Activated naive CD4-positive, alpha-beta T cell treated with anti-CD3 and anti-CD28 coated beads, Interleukin-2, amount 50 U/mL, for 24 hours (primary cell): Measurements from ENCODE around the gene AMZ1.
"Not testable (repeated sequence)": the region's sequence is repeated elsewhere in the genome, so short reads cannot be mapped to it uniquely, and the experiment has no call there.

ENCODE experiments used
- H3K27ac Mint-ChIP-seq: one replicate; pipeline ENCODE4 v1.8.0; 2021; ENCODE audit warnings: mild to moderate bottlenecking, mixed read lengths
- H3K27me3 Mint-ChIP-seq: one replicate; pipeline ENCODE4 v1.8.0; 2021; ENCODE audit warnings: mixed read lengths
- H3K36me3 Mint-ChIP-seq: one replicate; pipeline ENCODE4 v1.8.0; 2021; ENCODE audit warnings: mixed read lengths
- H3K4me1 Mint-ChIP-seq: one replicate; pipeline ENCODE4 v1.8.0; 2021; ENCODE audit warnings: mixed read lengths
- H3K4me3 Mint-ChIP-seq: one replicate; pipeline ENCODE4 v1.8.0; 2021; ENCODE audit warnings: mild to moderate bottlenecking, mixed read lengths
- H3K9me3 Mint-ChIP-seq: one replicate; pipeline ENCODE4 v1.8.0; 2021; ENCODE audit warnings: mixed read lengths

The AMZ1 gene

DNA sequence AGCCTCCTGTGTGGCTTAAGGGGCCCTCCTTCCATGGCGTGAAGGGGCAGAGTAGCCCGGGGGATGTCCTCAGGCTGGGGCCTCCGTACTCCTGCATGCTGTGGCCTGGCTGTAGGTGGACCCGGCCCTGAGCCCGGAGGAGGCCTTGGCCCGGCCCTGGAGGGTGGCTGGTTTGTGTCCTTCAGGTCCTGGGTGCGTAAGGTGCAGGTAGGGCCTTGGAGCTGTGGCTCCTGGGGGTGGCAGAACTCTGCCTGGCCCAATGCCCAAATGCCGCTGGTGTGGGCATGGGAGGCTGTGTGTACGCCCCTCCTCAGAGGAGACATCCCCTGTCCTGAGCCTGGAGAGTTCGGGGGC is 26.9 kb upstream of the AMZ1 start:
- Mint-ChIP-seq H3K9me3 (no peaks in the 10 kb centered on the region), H3K4me3 (no peak overlapping the region), H3K27me3 (no peaks in the 10 kb centered on the region), H3K36me3 (no peaks in the 10 kb centered on the region), H3K4me1 (no peaks in the 10 kb centered on the region), H3K27ac (no peak overlapping the region)

DNA sequence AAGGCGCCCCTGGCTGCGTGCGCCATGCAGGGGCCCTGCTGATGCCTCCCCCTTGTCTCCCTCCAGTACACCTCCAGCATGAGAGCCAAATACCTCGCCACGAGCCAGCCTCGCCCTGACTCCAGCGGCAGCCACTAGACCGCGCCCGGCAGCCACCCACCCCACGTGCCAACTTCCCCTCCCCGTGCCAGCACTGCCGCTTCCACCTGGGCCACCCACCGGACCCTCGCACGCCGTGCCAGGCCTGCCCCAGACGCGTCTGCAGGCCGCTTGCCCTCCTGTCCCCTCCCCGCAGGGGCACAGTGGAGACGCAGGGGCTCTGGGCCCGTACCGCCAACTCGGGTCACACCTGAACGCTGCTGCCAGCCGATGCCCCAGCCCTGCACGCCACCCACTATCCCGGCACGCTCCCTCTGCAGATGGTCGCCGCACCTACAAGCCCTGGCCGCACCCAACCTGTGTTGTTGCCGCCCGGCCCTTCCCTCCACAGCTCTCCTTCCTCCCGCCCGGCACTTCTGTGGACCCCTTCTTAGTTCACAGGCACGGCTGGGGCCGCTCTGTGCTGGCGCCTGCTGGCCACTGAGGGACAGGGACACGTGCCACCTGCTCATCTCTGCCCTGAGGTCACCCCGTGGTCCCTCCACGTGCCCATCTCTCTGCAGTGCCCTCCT is 26.3 kb upstream of the AMZ1 start:
- Mint-ChIP-seq H3K27ac (no peak overlapping the region), H3K4me3 (no peak overlapping the region), H3K4me1 (no peaks in the 10 kb centered on the region), H3K36me3 (no peaks in the 10 kb centered on the region), H3K27me3 (no peaks in the 10 kb centered on the region), H3K9me3 (no peaks in the 10 kb centered on the region)

DNA sequence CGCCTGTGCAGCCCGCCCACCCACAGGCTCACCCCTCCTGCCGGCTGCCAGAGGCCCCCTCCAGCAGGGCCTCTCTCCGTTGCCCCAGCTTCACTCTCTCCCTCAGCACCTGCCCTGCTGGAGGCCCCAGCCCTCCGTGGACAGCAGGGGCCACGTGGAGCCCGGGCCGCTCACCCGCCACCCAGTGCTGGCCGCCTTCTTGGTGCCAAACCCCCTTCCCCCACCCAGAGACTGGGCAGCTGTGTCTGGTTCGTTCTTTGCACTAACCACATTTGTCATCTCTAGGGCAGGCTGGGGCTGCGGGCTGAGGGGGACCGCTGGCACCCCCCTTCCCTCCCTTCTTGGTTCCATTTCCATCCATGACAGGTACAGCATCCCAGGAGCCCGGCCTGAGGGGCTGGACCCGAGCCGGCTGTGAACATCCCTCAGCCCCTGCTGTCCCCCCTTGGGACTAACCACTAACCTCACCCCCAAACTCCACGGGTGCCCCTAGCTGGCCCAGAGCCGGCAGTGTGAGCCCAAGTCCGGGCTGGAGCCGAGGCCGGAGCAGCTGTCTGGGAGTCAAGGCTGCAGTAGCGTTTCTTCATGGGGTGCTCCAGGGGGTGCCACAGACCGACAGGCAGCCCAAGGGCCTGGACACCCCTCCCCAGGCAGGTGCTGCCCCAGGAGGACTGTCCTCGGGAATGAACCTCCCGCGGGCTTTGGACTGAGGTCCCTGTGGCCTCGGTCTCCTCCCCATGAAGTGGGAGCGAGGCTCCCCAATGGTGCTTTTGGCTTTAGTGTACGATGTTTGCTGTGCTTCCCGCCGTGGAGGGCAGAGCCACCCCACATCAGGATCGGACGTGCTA is 25.5 kb upstream of the AMZ1 start:
- Mint-ChIP-seq H3K36me3 (no peaks in the 10 kb centered on the region), H3K27me3 (no peaks in the 10 kb centered on the region), H3K4me3 (no peak overlapping the region), H3K9me3 (no peaks in the 10 kb centered on the region), H3K4me1 (no peaks in the 10 kb centered on the region), H3K27ac (no peak overlapping the region)

DNA sequence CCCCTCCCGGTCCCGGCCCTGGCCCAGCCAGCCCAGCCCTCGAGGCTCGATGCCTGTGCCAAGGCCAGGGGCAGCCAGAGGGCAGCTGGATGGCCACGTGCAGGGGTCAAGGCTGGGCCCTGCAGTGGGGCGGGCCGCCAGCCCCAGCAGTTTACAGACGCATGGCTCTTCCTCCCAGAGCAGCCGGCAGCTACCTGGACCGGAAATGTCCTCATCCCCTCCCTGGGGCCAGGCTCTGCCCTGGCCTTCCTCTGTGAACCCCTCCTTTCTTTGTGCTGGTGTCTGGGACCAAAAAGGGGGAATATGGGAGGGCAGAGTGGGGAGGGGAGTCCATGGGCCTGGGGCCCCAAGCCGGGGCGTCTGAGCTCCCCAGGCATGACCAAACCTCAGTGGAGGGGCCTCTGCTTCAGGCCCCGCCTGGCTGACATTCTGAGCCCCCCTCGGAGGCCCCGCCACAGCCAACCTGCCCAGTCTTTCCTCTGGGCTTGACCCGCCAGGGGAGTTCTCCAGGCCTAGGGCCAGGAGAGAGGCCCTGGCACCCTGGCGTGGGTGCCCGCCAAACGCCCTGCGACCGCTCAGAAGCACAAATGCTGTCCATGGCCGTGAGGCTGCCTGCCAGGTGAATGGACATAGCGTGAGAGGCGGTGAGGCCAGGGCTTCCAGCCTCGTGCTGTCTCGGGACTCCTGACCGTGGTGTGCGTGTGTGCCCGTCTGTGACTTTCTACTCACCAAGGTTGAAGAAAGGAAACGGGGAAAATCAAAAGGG is 24.7 kb upstream of the AMZ1 start:
- Mint-ChIP-seq H3K36me3 (no peaks in the 10 kb centered on the region), H3K4me1 (no peaks in the 10 kb centered on the region), H3K4me3 (no peak overlapping the region), H3K9me3 (no peaks in the 10 kb centered on the region), H3K27ac (no peak overlapping the region), H3K27me3 (no peaks in the 10 kb centered on the region)

DNA sequence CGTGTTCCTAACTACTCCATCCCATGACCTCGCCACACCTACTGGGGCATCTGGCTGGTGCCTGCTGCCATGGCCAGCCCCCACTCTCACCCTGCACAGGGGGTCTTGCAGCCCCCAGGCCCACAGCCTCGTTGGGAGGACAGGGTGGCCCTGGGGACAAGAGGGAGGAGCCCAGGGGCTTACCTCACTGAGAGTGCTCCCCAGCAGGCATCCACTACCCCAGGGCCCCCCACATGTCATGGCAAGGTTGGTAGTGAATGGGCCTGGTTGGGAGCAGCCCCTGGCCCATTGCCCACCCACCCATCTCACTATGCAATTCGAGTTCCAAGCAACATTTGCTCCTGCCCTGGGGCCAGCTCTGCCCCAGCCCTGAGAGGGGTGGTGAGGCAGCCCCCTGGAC is 24.0 kb upstream of the AMZ1 start:
- Mint-ChIP-seq H3K4me1 (no peaks in the 10 kb centered on the region), H3K4me3 (no peak overlapping the region), H3K9me3 (no peaks in the 10 kb centered on the region), H3K27ac (no peak overlapping the region), H3K27me3 (no peaks in the 10 kb centered on the region), H3K36me3 (no peaks in the 10 kb centered on the region)

DNA sequence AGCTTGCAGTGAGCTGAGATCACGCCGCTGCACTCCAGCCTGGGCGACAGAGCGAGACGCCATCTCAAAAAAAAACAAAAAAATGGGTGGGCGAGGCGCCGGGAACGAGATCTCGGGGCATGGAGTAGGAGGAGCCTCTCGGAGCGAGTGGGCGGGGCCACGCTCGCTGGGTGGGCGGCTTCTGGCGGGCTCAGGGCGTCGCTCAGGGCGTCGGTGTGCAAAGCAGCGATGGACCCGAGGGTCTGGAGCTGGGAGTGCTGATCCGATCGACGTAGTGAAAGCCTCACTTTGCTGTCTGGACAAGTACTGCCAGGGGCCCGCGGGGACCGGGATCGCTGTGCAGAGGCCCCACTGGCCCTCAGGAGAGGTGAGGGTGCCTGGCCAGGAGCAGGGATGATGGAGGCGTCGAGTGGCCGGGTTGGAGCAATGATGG is 22.6 kb upstream of the AMZ1 start:
- Mint-ChIP-seq H3K27ac (no peak overlapping the region), H3K36me3 (no peaks in the 10 kb centered on the region), H3K9me3 (no peaks in the 10 kb centered on the region), H3K27me3 (peaks cover 3% of the 10 kb centered on the region), H3K4me1 (no peaks in the 10 kb centered on the region), H3K4me3 (no peak overlapping the region)

DNA sequence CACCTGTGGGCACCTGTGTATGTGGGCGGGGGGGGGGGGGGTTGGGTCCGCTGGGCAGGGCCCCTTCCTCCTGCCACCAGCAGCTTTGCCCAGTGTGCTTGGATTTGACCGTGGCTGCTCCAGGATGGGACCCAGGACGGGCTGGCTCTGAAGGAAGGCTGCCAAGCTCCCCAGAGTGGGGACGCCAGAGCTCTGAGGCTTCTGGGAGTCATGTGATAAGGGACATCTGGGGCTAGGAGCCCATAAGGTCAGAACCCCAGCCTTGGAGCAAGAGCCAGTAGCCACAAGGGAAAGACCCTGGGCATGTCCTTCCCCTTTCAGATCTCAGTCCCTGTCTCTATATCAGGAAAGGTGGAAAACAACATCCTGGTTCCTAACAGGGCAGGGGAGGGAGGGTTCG is 21.8 kb upstream of the AMZ1 start:
- no peak overlapping the region for H3K4me3 Mint-ChIP-seq
- no peaks in the 10 kb centered on the region for H3K36me3 Mint-ChIP-seq
- H3K27me3 Mint-ChIP-seq: peaks cover 3% of the 10 kb centered on the region
- peaks cover 7% of the 10 kb centered on the region for H3K4me1 Mint-ChIP-seq
- H3K9me3 Mint-ChIP-seq: no peaks in the 10 kb centered on the region
- no peak overlapping the region for H3K27ac Mint-ChIP-seq

DNA sequence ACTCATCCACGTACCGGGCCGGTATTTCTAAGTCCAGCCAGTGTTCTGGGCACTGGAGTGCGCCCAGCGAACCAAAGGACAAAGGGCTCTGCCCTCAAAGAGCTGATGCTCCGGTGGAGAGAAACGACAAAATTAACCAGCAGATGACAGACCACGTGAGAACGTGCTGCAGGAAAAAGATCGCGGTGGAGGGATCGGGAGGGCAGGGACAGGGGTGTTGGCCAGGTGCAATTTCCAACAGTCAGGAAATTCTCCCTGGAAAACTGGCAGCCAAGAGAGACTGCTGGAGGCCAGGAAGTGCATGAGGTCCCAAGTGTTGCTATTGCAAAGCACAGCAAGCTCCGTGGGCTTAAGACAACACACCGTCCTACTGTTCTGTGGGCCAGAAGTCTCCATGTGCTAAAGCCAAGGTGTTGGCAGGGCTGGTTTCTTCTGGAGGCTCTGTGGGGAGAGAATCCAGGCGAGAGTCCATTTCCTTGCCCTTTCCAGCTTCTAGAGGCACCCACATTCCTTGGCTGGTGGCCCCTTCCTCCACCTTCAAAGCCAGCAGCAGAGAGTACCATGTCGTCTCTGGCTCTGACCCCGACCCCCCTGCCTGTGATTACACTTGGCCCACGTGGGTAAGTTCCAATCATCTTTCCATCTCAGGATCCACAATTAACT is 21.3 kb upstream of the AMZ1 start:
- H3K4me3 Mint-ChIP-seq: no peak overlapping the region

DNA sequence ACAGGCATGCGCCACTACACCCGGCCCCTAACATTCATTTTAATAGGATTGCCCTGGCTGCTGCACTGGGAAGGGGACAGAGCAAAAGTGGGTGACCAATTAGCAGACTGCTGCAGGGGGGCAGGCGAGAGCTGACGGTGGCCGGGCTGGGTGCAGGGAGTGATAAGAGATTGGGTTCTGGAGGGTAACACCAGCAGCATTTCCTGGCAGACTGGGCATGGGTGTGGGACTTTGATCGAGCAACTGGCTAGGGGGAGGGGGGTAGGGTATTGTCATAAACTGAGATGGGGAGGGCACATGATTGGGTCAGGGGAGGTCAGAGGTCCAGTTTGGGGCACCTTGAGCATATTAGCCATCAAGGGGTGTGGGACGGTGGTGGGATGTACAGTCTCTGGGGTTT is 20.2 kb upstream of the AMZ1 start:
- H3K27ac Mint-ChIP-seq: no peak overlapping the region
- H3K27me3 Mint-ChIP-seq: peaks cover 3% of the 10 kb centered on the region
- no peak overlapping the region for H3K4me3 Mint-ChIP-seq
- no peaks in the 10 kb centered on the region for H3K9me3 Mint-ChIP-seq
- peaks cover 7% of the 10 kb centered on the region for H3K4me1 Mint-ChIP-seq
- no peaks in the 10 kb centered on the region for H3K36me3 Mint-ChIP-seq

More for the DNA sequence above, 21.3 kb upstream of the AMZ1 start:
- Mint-ChIP-seq H3K27ac (no peak overlapping the region), H3K36me3 (no peaks in the 10 kb centered on the region), H3K9me3 (no peaks in the 10 kb centered on the region), H3K27me3 (peaks cover 3% of the 10 kb centered on the region), H3K4me1 (peaks cover 7% of the 10 kb centered on the region)

DNA sequence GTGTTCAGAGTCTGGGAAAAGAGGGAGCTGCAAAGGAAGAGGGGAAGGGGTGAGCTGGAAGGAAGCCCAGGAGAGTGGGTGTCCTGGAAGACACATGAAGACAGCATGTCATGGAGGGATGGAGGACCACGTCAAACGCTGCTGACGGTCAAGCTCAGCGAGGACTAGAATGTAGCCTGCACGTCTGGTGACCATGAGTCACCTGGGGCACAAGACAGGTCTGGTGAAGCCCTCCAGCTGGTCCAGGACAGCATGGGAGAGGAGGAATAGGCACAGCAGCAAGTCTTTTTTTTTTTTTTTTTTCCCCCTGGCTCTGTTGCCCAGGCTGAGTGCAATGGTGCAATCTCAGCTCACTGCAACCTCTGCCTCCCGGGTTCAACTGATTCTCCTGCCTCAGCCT is 19.6 kb upstream of the AMZ1 start:
- peaks cover 3% of the 10 kb centered on the region for H3K27me3 Mint-ChIP-seq
- peaks cover 7% of the 10 kb centered on the region for H3K4me1 Mint-ChIP-seq
- no peaks in the 10 kb centered on the region for H3K36me3 Mint-ChIP-seq
- H3K4me3 Mint-ChIP-seq: no peak overlapping the region
- H3K9me3 Mint-ChIP-seq: no peaks in the 10 kb centered on the region
- no peak overlapping the region for H3K27ac Mint-ChIP-seq

DNA sequence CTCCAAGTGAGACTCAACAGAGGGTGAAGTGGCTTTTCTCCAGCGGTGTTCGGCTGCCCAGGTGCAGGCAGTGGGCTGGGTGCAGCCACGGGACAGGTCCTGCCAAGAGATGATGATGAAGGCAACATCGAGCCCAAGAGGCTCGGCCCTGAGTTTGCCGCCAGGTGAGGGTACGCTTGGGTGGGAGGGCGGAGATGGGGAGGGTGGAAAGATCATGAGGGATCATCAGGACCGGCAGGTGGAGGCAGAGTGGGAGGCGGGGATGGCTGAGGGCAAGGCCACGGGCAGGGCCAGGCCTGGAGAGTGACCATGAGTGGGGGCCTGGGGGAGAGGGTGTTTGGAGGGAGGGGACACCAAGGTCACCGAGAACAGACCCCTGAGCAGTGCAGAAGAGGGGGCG is 17.8 kb upstream of the AMZ1 start:
- no peaks in the 10 kb centered on the region for H3K36me3 Mint-ChIP-seq
- no peak overlapping the region for H3K4me3 Mint-ChIP-seq
- no peaks in the 10 kb centered on the region for H3K9me3 Mint-ChIP-seq
- peaks cover 3% of the 10 kb centered on the region for H3K27me3 Mint-ChIP-seq
- peaks cover 7% of the 10 kb centered on the region for H3K4me1 Mint-ChIP-seq
- H3K27ac Mint-ChIP-seq: no peak overlapping the region

DNA sequence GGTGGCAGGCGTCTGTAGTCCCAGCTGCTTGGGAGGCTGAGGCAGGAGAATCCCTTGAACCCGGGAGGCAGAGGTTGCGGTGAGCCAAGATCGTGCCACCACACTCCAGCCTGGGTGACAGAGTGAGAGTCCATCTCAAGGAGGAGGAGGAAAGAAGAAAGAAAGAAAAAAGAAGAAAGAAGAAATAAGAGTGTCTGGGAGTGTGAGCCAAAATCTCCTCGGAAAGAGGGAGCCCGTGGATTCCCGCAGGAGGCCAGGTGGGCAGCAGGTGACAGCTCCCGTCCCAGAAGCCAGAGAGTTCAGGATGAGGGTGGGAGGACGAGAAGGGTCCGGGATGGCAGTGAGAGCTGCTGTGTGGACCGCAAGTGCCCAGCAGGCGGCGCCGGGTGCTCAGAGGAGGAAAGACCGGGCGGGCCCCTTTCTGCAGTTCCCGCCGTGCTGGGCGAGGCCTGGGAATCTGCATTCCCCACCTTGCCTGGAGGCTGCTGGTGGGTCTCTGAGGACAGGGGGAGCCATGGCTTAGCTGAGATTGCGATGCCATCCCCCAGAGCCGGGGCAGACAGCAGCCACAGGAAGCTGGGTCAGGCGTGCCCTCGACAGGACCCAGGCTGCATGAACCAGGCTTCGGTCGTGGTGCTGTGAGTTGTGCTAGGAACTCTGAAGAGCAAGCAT is 17.1 kb upstream of the AMZ1 start:
- no peak overlapping the region for H3K27ac Mint-ChIP-seq
- peak overlapping the region; percentile 42 for H3K4me3 Mint-ChIP-seq

DNA sequence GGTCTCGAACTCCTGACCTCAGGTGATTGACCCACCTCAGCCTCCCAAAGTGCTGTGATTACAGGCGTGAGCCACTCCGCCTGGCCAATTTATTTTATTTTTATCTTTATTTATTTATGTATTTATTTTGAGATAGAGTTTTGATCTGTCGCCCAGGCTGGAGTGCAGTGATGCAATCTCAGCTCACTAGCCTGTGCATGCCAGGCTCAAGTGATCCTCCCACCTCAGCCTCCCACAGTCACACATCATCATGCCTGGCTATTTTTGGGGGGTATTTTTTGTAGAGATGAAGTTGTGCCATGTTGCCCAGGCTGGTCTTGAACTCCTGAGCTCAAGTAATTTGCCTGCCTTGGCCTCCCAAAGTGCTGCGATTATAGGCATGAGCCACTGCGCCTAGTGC is 14.8 kb upstream of the AMZ1 start:
- not testable (repeated sequence) for H3K4me3 Mint-ChIP-seq, H3K27ac Mint-ChIP-seq, H3K9me3 Mint-ChIP-seq, H3K27me3 Mint-ChIP-seq, H3K4me1 Mint-ChIP-seq, H3K36me3 Mint-ChIP-seq

More for the DNA sequence above, 17.1 kb upstream of the AMZ1 start:
- Mint-ChIP-seq H3K27me3 (peaks cover 3% of the 10 kb centered on the region), H3K36me3 (no peaks in the 10 kb centered on the region), H3K4me1 (peaks cover 7% of the 10 kb centered on the region), H3K9me3 (no peaks in the 10 kb centered on the region)

DNA sequence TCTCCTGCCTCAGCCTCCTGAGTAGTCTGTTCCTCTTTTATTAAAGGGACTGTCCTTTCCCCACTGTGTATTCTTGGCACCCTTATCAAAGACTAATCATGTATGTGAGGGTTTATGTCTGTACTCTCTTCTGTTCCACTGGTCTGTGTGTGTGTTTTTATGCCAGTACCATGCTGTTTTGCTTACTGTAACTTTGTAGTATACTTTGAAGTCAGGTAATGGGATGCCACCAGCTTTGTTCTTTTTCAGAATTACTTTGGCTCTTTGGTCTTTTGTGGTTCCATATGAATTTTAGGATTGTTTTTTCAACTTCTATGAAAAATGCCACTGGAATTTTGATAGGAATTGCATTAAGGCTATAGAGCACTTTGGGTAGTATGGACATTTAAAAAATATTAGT is 14.1 kb upstream of the AMZ1 start:
- H3K27ac Mint-ChIP-seq: peak overlapping the region; percentile 11
- peaks cover 7% of the 10 kb centered on the region for H3K4me1 Mint-ChIP-seq
- H3K4me3 Mint-ChIP-seq: no peak overlapping the region
- no peaks in the 10 kb centered on the region for H3K9me3 Mint-ChIP-seq
- no peaks in the 10 kb centered on the region for H3K36me3 Mint-ChIP-seq
- peaks cover 3% of the 10 kb centered on the region for H3K27me3 Mint-ChIP-seq

DNA sequence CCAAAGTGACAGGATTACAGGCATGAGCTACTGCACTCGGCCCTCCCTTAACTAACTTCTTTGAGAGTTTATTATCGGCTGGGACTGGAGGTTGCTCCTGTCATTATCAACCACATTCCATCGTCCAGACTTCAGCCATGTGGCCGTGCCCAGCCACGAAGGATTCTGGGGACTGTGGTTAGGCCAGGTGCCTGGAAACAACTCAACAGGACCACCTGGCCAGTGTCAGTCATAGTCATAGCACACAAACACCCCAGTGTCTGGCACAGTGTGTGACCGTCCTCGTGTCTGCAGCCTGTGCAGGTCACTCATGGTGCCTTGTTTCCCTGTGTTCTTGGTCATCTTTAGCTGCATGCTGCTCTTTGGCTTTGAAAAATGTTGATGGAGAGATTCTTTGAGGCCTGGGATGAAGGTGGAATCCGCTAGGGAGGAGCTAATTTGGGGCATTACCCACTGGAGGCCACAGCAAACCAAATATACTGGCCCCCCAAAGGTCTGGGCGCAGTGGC is 12.7 kb upstream of the AMZ1 start:
- no peak overlapping the region for H3K4me3 Mint-ChIP-seq
- H3K4me1 Mint-ChIP-seq: peaks cover 7% of the 10 kb centered on the region
- H3K9me3 Mint-ChIP-seq: no peaks in the 10 kb centered on the region
- no peak overlapping the region for H3K27ac Mint-ChIP-seq
- no peaks in the 10 kb centered on the region for H3K27me3 Mint-ChIP-seq
- no peaks in the 10 kb centered on the region for H3K36me3 Mint-ChIP-seq
